ENCODE results near the gene SPAG4.

The SPAG4 gene

DNA sequence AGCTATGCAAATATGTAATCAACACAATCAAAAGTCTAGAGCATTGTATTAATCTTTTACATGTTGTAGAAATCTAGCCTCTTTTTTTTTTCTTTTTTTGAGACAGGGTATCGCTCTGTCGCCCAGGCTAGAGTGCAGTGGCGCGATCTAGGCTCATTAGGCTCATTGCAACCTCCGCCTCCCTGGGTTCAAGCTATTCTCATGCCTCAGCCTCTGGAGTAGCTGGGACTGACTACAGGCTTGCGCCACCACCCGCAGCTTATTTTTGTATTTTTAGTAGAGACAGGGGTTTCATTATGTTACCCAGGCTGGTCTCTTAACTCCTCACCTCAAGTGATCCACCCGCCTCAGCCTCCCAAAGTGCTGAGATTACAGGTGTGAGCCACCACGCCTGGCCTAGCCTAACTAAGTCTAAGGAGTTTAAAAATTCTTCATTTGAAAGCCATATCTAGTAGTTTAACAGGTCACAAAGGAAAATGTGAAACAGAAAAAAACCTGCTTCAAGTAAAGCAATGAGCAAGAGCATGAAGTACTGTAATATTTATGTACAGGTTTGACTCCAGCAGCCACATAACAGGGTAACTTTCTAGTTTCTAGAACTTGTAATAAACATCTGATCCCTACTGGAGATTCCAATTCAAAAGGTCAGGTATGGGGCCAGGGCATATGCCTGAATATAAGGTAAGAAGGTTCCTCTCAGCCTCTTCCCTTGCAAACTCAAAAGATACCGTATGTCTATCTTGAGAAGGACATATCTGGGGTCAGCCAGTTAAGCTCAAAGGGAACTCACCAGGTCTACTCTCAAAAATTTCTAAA, 44.7 kb downstream of the SPAG4 start:
- DNase-seq: no peak

DNA sequence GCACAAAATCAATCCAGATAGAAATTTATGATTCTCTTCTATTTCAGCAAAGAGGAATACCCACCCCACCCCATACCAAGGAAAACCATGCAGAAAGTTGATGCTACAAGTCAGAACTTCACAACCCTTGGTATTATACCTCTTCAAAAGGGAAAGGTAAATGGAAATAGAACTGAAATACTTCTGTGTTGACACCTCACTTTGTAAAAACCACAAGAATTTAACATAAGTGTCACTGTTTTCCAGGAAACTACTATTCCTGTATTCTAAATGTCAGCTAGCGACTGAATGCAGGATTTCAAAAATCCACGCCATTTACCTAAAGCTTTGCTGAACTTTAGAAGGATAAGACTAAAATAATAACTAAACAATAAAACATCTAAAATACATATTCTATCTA, 45.4 kb downstream of the SPAG4 start:
- no peak for DNase-seq

DNA sequence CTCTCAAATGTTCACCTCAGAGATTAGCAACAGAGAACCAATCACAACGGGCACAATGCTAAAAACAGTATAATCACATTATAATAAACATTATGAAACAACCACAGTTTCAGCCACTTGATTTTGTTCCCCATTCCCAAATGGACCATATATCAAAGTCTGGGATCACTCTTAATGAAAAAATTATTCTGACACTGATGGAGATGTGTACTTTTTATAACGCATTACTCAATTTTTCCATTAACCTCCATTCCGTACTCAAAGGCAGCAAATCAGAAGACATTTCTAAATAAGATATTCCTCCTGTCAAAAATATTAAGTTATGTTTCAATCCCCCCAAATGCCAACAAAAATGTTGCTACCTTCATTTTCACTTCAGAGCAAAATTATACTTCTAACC, 46.3 kb downstream of the SPAG4 start:
- no peak for DNase-seq

DNA sequence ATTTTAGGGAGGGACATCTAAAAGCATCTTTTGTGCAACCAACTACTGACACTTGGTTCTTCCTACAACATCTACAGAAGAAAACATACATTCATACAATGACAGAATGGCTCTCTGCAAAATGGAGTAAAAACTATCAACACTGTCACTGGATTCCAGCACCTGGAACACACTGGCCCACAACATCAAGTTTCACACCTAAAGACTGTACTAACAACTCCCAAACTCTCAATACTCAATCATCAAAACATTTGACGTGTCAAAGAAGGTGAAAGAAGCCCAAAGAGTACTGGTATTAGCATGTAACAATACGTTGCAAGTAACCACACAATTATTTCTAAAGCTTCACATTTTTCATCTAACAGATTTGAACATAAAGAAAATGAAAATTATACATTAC, 46.9 kb downstream of the SPAG4 start:
- no peak for DNase-seq

DNA sequence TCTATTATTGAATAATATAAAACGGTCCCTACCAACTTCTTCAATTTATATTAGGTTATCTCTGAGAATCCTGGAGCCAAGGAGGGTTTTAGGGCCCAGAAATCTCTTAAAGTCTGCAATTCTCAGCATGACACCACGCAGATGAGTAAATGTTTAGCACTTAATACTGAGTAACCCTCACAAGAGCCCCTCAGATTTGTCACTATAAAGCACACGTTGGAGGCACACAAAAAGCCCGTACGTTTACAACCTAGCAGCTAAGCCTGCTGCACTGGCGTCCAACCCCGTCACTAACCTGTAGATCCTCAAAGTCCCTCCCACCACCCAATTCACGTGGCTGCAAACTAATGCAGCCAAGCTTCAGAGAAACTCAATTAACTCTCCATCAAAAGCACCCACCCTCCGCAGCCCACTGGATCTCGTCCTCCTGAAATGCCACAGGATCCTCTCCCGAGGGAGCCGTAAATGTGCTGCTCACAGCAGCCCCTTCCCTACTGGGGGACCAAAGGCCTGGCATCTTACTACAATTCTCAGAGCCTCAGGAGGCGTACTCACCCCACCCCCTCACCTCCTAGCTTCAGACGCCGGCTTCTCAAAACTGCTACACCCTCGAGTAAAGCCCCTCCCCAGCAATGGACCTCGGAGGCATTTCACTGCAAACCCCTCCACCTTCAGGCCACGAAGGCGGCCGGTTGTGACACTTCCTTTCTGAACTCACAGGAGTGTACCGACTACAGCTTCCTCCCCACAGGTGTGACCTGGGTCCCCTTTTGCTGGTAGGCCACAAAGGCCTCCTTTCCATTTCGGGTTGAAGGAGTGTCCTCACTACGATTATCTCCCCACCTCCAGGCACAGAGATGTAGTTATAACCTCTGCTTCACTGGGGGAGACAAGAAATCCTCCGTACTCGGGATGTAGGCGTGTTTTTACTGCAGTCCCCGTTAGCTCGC, 48.2 kb downstream of the SPAG4 start:
- DNase-seq: peak; percentile 54

DNA sequence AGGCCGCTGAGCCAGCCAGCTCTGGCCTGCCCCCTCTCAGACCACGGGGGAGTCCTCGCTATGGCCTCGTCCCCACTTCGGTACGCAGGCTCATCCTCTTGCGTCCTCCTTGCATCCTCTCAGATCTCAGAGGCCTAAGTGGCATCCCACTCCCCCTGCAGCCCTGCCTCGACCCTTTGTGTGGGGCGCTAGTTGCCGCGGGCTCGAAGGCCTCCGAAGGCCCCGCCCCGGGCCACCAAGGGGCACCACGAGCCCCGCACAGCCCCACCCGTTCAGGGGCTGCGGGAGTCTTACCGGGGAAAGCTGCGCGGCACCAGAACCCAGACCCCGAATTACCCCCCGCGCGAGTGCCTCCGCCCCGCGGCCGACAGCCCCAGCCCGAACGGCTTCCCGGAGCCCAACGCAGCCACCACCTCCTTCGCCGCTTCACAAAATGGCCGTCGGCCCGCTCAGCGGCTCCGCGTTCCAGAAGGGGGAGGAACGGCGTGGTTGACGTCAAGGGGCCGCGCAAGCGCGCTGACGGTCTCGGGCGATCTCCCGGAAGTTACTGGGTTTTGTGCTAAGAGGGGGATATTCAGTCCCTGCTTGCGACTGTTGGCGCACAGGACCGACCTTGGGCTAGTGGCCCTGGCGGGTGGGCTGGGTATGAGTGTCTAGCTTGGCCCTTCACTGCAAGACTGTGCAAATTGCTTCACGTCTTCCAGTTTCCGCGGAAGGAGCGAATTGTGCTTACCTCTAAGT, 49.0 kb downstream of the SPAG4 start, which contains the start of the genes CPNE1 and RBM12:
TSS of gene CPNE1 (minus strand) at position 435 of the 741 bp plus-strand sequence. CDS start 31,977 bp downstream, outside the sequence.
TSS of gene RBM12 (minus strand) at position 435 of the 741 bp plus-strand sequence. CDS start 9,578 bp downstream, outside the sequence.
- peak; percentile 97 for DNase-seq

DNA sequence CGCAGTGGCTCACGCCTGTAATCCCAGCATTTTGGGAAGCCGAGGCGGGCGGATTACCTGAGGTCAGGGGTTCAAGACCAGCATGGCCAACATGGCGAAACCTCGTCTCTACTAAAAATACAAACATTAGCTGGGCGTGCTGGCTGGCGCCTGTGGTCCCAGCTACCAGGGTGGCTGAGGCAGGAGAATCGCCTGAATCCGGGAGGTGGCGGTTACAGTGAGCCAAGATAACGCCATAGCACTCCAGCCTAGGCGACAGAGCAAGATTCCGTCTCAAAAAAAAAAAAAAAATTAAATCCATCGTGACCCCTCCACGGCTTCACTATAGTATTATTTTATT, 50.3 kb downstream of the SPAG4 start:
- no peak for DNase-seq

DNA sequence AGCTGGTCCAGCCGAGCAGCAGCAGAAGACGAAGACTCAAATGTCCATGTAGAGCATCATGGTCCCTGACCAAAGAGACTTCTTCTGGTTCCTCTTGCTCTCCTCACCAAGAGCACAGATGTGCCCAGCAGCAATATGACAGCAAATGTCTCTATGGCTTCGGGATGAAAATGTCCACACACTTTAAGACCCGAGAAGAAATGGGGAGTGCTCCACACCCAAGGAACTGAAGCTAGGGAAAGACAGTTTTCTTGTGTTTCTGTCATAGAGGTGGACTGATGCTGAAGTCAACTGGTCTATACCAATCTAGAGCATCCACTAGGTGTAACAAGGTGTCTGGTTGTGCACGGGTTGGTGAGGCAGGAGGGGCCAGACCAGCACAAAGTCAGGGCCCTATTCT, 53.6 kb downstream of the SPAG4 start:
- DNase-seq: no peak

DNA sequence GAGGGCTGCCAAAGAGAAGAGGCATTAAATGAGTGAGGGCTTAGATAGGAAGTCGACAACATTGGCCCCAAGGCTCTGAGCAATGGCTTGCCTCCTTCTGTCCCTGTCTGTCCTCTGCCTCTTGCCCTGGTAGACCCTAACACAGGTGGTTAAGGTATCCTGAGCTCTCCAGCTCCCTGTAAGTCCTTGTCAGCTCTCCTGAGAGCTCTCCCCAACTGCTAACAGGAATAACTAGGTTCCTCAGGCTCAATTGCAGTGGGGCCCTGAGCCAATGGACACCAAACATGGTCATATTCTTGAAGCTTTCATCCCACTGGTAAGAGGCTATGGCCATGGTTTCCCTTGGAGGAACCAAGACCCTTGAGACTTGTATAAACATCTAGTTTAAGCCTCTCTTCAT, 54.1 kb downstream of the SPAG4 start:
- DNase-seq: no peak
